K562 (cell line): ENCODE results near the gene PDIA5. TPM values are rescaled to one million over a fixed set of nuclear protein-coding genes. Genes with fewer than 3 reads are reported as not detected.

Experiments
- KLF10 ChIP-seq: fragments of 250-450 bp; sonication (Bioruptor Pico); IDR thresholded peaks from 2 replicates; pipeline ENCODE4 v1.6.1; 2021; ENCODE audit warnings: matching md5 sums
- XRCC4 ChIP-seq: IDR thresholded peaks from one replicate; pipeline ENCODE4 v1.6.1; 2011; ENCODE audit not compliant: insufficient read depth, insufficient read length; ENCODE audit errors: extremely low read depth
- polyA plus RNA-seq, 8 experiments: library from polyadenylated mRNA; depleted of rRNA in 4 of 8; stranded (reverse) in 5 of 8; unstranded in 3 of 8; fragments of >200 nt; fragmentation: Nextera tagmentation in 2 of 8; fragmentation: Illumina TruSeq in 1 of 8; extraction: Ambion mirVana in 2 of 8; extraction: Trizol in 1 of 8; gene quantifications; 2 replicates each; pipeline versions ENCODE4 v1.2.1 to v1.2.3, GENCODE V29; 2011 to 2014; ENCODE audit warnings: inconsistent platforms in 1 of 8, missing spikeins in 1 of 8
- total RNA-seq, 7 experiments: library from RNA; depleted of rRNA in 6 of 7; stranded (reverse); fragments of >200 nt in 6 of 7; fragmentation: Illumina TruSeq in 2 of 7; extraction: Trizol in 2 of 7; gene quantifications; 2 replicates each; pipeline versions ENCODE4 v1.2.1 to v1.2.3, GENCODE V29; 2011 to 2021; ENCODE audit warnings: low replicate concordance in 1 of 7
- TF ChIP-seq, protein P1 (sequence below): fragments of 450-650 bp; IDR thresholded peaks from 2 replicates; pipeline ENCODE4 v1.6.1; 2016; ENCODE audit warnings: mild to moderate bottlenecking, moderate library complexity

Gene PDIA5
- total and polyA plus RNA-seq, 9 of the 15 experiments (the other 6 are each of a cell fraction or from before 2014, with no cell fraction given), result 3.4 to 31.8 (median 19.6) TPM

DNA sequence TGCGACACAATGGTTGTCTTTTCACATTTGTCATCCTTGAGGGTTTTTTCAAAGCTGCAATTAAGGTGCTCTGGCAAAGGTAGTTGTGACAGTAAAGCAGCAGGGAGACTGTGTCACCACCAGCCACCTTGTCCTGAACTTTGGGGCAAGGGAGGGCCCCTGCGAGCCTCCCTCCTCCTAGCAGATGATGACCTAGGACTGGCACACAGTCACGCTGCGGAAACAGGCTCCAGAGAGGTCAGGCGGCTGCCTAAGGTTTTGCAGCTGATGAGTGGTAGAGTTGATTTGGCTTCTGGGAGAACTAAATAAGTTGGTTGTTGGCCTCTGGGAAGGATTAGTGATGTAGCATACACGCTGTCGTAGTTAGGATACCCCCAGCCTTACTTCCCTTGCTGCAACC lies 62.7 kb downstream of the PDIA5 start (continued):
- TF ChIP-seq, protein P1, sequence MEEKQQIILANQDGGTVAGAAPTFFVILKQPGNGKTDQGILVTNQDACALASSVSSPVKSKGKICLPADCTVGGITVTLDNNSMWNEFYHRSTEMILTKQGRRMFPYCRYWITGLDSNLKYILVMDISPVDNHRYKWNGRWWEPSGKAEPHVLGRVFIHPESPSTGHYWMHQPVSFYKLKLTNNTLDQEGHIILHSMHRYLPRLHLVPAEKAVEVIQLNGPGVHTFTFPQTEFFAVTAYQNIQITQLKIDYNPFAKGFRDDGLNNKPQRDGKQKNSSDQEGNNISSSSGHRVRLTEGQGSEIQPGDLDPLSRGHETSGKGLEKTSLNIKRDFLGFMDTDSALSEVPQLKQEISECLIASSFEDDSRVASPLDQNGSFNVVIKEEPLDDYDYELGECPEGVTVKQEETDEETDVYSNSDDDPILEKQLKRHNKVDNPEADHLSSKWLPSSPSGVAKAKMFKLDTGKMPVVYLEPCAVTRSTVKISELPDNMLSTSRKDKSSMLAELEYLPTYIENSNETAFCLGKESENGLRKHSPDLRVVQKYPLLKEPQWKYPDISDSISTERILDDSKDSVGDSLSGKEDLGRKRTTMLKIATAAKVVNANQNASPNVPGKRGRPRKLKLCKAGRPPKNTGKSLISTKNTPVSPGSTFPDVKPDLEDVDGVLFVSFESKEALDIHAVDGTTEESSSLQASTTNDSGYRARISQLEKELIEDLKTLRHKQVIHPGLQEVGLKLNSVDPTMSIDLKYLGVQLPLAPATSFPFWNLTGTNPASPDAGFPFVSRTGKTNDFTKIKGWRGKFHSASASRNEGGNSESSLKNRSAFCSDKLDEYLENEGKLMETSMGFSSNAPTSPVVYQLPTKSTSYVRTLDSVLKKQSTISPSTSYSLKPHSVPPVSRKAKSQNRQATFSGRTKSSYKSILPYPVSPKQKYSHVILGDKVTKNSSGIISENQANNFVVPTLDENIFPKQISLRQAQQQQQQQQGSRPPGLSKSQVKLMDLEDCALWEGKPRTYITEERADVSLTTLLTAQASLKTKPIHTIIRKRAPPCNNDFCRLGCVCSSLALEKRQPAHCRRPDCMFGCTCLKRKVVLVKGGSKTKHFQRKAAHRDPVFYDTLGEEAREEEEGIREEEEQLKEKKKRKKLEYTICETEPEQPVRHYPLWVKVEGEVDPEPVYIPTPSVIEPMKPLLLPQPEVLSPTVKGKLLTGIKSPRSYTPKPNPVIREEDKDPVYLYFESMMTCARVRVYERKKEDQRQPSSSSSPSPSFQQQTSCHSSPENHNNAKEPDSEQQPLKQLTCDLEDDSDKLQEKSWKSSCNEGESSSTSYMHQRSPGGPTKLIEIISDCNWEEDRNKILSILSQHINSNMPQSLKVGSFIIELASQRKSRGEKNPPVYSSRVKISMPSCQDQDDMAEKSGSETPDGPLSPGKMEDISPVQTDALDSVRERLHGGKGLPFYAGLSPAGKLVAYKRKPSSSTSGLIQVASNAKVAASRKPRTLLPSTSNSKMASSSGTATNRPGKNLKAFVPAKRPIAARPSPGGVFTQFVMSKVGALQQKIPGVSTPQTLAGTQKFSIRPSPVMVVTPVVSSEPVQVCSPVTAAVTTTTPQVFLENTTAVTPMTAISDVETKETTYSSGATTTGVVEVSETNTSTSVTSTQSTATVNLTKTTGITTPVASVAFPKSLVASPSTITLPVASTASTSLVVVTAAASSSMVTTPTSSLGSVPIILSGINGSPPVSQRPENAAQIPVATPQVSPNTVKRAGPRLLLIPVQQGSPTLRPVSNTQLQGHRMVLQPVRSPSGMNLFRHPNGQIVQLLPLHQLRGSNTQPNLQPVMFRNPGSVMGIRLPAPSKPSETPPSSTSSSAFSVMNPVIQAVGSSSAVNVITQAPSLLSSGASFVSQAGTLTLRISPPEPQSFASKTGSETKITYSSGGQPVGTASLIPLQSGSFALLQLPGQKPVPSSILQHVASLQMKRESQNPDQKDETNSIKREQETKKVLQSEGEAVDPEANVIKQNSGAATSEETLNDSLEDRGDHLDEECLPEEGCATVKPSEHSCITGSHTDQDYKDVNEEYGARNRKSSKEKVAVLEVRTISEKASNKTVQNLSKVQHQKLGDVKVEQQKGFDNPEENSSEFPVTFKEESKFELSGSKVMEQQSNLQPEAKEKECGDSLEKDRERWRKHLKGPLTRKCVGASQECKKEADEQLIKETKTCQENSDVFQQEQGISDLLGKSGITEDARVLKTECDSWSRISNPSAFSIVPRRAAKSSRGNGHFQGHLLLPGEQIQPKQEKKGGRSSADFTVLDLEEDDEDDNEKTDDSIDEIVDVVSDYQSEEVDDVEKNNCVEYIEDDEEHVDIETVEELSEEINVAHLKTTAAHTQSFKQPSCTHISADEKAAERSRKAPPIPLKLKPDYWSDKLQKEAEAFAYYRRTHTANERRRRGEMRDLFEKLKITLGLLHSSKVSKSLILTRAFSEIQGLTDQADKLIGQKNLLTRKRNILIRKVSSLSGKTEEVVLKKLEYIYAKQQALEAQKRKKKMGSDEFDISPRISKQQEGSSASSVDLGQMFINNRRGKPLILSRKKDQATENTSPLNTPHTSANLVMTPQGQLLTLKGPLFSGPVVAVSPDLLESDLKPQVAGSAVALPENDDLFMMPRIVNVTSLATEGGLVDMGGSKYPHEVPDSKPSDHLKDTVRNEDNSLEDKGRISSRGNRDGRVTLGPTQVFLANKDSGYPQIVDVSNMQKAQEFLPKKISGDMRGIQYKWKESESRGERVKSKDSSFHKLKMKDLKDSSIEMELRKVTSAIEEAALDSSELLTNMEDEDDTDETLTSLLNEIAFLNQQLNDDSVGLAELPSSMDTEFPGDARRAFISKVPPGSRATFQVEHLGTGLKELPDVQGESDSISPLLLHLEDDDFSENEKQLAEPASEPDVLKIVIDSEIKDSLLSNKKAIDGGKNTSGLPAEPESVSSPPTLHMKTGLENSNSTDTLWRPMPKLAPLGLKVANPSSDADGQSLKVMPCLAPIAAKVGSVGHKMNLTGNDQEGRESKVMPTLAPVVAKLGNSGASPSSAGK, result no peak
- TF ChIP-seq XRCC4, result no peak
- no peak for TF ChIP-seq KLF10
- TF ChIP-seq, all 486 proteins: peak for 0
